ENCODE measurements around the gene SMOC1.

DNA sequence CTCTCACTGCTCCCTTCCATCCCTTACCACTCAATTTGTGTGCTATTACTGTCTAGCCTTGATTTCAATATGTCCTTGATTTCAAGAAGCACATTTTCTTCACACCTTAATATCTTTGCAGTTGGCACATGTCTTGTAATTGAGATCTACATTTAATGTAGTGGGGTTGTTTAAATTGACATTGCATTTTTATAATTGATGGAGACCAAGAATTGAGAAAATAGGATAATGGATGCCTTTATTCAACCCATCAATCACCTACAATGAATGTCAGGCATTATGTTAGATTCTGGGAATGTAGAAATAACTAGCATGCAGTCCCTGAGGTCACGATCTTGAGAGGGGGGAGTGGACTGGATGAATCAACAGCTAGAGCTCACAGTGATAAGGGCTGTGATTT is 94.6 kb downstream of the SMOC1 start:
- TF ChIP-seq, protein P1, sequence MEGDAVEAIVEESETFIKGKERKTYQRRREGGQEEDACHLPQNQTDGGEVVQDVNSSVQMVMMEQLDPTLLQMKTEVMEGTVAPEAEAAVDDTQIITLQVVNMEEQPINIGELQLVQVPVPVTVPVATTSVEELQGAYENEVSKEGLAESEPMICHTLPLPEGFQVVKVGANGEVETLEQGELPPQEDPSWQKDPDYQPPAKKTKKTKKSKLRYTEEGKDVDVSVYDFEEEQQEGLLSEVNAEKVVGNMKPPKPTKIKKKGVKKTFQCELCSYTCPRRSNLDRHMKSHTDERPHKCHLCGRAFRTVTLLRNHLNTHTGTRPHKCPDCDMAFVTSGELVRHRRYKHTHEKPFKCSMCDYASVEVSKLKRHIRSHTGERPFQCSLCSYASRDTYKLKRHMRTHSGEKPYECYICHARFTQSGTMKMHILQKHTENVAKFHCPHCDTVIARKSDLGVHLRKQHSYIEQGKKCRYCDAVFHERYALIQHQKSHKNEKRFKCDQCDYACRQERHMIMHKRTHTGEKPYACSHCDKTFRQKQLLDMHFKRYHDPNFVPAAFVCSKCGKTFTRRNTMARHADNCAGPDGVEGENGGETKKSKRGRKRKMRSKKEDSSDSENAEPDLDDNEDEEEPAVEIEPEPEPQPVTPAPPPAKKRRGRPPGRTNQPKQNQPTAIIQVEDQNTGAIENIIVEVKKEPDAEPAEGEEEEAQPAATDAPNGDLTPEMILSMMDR (conservative IDR thresholded peaks at IDR 0.05 in 1 of 2, IDR thresholded peaks at IDR 0.05 in 1 of 2; ENCODE audit: low read depth in 1 of 2, low read length in 2 of 2), result no peak
- TF ChIP-seq EZH2 (IDR thresholded peaks at IDR 0.05; ENCODE audit: low read length, missing control alignments), result no peak

Measured in fibroblast of lung (primary cell).